ENCODE measurements around the gene SF1.

SF1 gene

DNA sequence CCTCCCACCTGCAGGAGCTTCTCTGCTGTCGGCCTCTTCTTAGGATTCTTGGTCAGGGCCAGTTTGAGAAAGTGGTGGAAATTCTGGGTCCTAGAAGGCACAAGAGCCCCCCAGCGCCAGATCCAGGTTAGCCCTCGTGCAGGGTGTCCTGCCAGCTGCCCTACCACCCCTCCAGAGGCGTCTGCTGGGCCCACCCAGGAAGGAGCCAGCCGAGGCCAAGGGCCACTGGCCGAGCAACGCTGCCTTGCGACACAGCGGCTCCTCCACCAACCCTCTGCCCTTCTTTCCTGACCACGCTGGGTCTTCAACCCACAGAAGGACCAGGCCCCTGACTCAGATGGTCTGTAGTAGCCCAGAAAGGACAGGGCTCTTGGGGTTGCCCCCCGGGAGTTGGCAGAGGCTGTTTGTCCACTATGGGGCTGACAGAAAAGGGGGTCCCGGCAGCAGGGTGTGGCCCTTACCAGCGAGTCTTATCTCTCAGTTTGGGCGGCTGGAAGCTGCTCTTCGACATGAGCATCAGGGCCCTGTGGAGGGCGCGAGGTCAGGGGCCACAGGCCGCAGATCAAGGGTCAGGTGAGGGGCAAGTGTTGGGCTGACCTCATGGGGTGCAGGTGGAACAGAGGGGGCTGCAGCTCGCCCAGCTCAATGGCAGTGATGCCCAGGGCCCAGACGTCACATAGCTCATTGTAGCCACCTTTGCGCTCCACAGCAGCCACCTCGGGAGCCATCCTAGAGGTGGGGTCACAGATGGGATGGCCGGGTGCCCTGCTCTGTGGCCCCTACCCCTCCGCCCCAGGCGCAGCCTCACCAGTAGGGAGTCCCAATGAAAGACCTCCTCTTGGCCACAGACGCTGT is 22.2 kb upstream of the SF1 start:
- Histone ChIP-seq H3K9me3 (ENCODE audit: insufficient read depth, low read depth, low read length) (no peaks in the 10 kb centered on the region), H3K4me1 (ENCODE audit: insufficient read depth, low read length) (peaks cover 5% of the 10 kb centered on the region; the same call in 1 of the 2 replicates), H3K27me3 (ENCODE audit: insufficient read depth, low read length) (no peaks in the 10 kb centered on the region), H3K9ac (ENCODE audit: low read depth, low read length) (no peak overlapping the region), H3K4me3 (ENCODE audit: low read length) (no peak overlapping the region), H3K36me3 (ENCODE audit: insufficient read depth, low read length) (peaks cover 13% of the 10 kb centered on the region; the same call in 1 of the 2 replicates), H3K27ac (ENCODE audit: low read depth, low read length) (no peak overlapping the region)
- WGBS = 93% methylated on average over 26 of the region's 26 CpGs

DNA sequence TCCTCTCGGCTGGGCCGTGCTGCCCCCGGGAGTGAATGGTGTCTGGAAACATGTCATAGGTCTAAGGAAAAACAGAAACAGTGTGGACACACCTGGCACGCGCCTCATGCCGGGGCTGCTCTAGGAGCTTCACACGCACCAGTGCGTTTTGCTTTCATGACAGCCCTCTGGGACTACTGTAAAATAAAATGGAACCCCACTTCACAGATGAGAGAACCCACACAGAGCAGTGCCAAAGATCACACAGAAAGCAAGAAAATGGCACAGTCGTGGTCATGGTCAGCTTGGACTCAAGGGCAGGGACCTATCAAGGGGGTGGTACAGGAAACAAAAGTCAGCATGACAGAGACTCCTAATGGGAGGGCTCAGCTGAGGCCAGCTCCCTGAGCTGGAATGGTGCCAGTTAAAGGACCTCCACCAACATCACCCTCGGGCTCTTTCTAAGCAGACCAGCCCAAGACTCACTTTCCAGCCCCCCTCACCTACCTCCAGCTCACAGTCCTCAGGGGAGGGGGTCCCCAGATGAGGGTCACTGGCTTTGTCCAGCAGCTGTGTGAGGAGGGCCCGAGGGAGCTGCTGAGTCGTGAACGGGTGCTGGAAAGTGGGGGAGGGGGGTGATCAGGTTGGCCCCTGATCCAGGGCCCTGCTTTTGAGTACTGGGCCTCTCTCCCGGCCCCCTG is 21.4 kb upstream of the SF1 start:
- 92% methylated on average over 14 of the region's 14 CpGs for WGBS
- Histone ChIP-seq H3K9me3 (ENCODE audit: insufficient read depth, low read depth, low read length) (no peaks in the 10 kb centered on the region), H3K36me3 (ENCODE audit: insufficient read depth, low read length) (peaks cover 7% of the 10 kb centered on the region; the same call in 1 of the 2 replicates), H3K27me3 (ENCODE audit: insufficient read depth, low read length) (no peaks in the 10 kb centered on the region), H3K4me3 (ENCODE audit: low read length) (no peak overlapping the region), H3K4me1 (ENCODE audit: insufficient read depth, low read length) (peaks cover 5% of the 10 kb centered on the region; the same call in 1 of the 2 replicates), H3K9ac (ENCODE audit: low read depth, low read length) (no peak overlapping the region), H3K27ac (ENCODE audit: low read depth, low read length) (no peak overlapping the region)

DNA sequence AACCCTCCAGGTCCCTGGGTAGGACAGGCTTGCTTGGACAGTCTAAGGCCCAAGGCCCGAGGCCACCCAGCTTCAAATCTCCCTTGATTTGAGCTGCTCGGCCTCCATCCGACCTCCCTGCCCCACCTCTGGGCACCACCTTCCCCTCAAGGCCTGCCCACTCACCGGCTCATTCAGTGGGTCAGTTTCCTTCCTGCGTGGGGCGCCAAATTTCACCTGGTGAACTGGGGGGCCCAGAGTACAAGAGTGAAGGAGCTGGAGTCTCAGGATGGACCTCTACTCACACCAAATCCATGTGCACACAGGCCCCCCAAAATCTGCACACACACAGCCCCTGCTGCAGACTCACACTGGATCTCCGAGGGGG is 20.9 kb upstream of the SF1 start:
- Histone ChIP-seq H3K27me3 (ENCODE audit: insufficient read depth, low read length) (no peaks in the 10 kb centered on the region), H3K4me1 (ENCODE audit: insufficient read depth, low read length) (peaks cover 4% of the 10 kb centered on the region; the same call in 1 of the 2 replicates), H3K9me3 (ENCODE audit: insufficient read depth, low read depth, low read length) (no peaks in the 10 kb centered on the region), H3K27ac (ENCODE audit: low read depth, low read length) (no peak overlapping the region), H3K9ac (ENCODE audit: low read depth, low read length) (no peak overlapping the region), H3K4me3 (ENCODE audit: low read length) (no peak overlapping the region), H3K36me3 (ENCODE audit: insufficient read depth, low read length) (0 out of 2 replicates have a peak, but pooled peaks cover 3% of the 10 kb centered on the region)
- WGBS = 91% methylated on average over 7 of the region's 7 CpGs

DNA sequence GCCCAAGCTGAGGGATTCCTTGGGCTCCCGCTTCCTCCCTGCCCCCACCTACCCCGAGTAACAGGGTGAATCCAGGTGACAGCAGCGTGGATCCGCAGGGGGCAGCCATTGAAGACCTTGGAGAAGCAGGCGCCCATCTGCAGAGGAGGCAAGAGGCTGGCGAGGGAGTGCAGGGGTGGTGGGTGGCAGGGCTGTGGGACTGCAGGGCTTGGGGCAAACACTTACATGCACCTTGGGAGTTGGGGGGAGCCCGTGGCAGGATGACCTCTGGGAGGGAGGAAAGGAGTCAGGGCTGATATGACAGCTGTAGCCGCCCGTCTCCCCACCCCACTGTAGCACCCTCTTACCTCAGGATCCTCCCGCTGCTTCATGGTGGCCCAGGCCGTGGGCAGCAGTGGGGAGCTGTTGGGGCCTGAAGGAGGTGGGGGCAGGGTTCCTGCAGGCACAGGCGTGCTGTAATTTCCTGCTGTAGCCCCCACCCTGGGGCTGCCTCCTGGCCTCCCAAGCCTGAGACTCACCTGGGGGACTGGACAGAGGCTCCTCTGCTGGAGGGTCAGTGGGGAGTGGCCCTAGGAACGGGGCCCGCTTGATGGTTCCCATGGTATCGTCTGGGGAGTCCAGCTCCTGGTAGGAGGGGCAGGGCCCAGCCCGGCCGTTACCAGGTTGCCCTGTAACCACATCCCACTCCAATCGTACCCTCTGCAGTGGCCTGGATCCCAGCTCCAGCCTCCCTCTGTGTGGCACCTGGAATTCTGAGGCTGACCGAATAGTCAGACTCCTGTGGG is 18.6 kb upstream of the SF1 start:
- Histone ChIP-seq H3K4me1 (ENCODE audit: insufficient read depth, low read length) (no peaks in the 10 kb centered on the region), H3K27ac (ENCODE audit: low read depth, low read length) (no peak overlapping the region), H3K4me3 (ENCODE audit: low read length) (no peak overlapping the region), H3K36me3 (ENCODE audit: insufficient read depth, low read length) (0 out of 2 replicates have a peak, but pooled peaks cover 3% of the 10 kb centered on the region), H3K9me3 (ENCODE audit: insufficient read depth, low read depth, low read length) (no peaks in the 10 kb centered on the region), H3K27me3 (ENCODE audit: insufficient read depth, low read length) (no peaks in the 10 kb centered on the region), H3K9ac (ENCODE audit: low read depth, low read length) (no peak overlapping the region)
- WGBS = 94% methylated on average over 17 of the region's 19 CpGs

DNA sequence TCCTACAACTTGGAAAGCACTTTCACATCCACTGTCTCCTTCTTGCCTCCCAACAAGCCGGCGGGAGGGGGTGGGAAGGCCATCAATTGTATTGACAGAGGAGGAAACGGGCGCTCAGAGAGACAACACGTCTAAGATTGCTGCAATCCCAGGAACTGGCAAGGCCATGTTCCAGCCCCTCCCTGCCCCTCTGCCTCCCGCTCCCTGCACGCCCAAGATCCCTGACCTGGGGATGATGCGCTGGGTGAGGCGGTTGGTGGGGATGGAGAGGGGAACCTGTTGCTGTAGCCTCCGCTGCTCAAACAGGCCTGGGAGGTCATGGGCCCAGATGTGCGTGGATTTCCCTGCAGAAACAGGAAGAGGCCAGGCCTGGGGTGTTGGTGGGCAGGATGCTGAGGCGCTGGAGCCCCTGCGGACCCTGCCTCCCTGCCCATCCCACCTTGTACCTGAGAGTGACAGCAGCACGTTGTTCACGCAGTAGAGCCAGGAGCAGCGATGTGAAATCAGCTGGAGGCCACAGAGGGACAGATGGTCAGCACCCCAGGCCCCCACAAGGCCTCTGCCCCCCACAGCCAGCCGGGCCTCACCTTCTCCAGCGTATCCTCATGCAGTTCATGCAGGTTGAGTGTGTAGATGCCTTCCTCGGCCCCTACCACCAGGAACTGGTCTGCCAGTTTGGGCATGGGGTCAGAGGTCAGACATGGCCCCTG is 17.9 kb upstream of the SF1 start:
- Histone ChIP-seq H3K4me3 (ENCODE audit: low read length) (no peak overlapping the region), H3K27ac (ENCODE audit: low read depth, low read length) (no peak overlapping the region), H3K9me3 (ENCODE audit: insufficient read depth, low read depth, low read length) (no peaks in the 10 kb centered on the region), H3K27me3 (ENCODE audit: insufficient read depth, low read length) (no peaks in the 10 kb centered on the region), H3K9ac (ENCODE audit: low read depth, low read length) (no peak overlapping the region), H3K36me3 (ENCODE audit: insufficient read depth, low read length) (0 out of 2 replicates have a peak, but pooled peaks cover 3% of the 10 kb centered on the region), H3K4me1 (ENCODE audit: insufficient read depth, low read length) (no peaks in the 10 kb centered on the region)
- WGBS = 94% methylated on average over 19 of the region's 19 CpGs

DNA sequence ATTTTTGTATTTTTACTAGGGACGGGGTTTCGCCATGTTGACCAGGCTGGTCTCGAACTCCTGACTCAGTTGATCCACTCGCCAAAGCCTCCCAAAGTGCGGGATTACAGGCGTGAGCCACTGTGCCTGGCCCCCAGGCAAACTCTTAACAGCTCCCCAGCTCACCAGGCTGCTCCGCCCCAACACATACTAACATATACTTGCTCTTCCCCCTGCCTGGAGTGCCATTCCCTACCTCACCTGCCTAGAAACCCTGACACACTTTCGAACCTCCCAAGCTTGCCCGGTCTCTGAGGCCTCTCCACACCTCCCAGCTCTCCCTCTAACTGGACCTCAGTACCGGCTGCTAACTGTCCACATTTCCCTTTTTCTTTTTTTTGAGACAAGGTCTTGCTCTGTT is 16.2 kb upstream of the SF1 start:
- H3K9ac ChIP-seq (ENCODE audit: low read depth, low read length) = no peak overlapping the region
- 92% methylated on average over 10 of the region's 10 CpGs for WGBS
- no peaks in the 10 kb centered on the region for H3K9me3 ChIP-seq (ENCODE audit: insufficient read depth, low read depth, low read length)
- no peak overlapping the region for H3K4me3 ChIP-seq (ENCODE audit: low read length)
- H3K27me3 ChIP-seq (ENCODE audit: insufficient read depth, low read length) = no peaks in the 10 kb centered on the region
- no peaks in the 10 kb centered on the region for H3K4me1 ChIP-seq (ENCODE audit: insufficient read depth, low read length)
- H3K36me3 ChIP-seq (ENCODE audit: insufficient read depth, low read length) = peaks cover 4% of the 10 kb centered on the region; the same call in 1 of the 2 replicates
- H3K27ac ChIP-seq (ENCODE audit: low read depth, low read length) = no peak overlapping the region

DNA sequence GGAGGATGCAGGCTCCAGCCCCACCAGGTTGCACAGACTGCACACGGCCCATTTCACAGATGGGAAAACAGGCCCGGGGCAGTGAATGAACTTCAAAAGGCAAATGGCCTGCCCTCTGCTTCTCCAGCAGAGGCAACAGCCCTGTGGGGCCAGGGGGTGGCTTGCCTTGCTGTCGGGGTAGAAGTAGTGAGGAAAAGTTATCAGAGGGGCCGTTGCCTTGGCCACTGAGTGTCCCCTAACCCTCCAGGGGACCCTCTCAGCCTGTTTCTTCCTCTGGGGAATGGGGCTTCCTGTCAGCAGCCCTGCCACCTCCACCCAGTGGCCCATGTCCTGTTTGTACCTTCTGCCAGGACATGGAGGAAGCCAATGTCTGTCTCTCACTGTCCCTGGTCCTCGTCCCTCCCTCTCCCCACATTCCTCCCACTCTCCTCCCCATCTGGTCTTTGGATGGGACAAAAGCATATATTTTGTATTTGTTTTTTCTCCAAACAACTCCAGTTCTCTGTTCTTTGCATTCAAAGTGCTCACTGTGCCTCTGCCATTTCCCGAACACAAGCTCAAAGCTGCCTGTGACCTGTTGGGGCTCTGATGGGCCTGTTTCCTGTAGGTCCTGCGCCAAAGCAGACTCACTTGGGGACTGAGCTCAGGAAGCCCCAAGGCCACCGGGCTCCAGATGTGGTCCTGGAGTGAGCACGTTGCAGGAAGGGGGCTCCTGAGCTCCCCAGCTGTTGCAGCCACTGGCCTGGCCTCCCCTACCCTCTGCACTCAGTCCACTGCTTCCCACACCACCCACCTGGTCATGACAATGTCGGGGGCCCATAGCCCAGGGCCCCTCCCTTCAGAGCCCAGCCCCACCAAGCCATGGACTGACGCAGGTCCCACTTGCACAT is 15.2 kb upstream of the SF1 start:
- H3K9me3 ChIP-seq (ENCODE audit: insufficient read depth, low read depth, low read length) = no peaks in the 10 kb centered on the region
- H3K27ac ChIP-seq (ENCODE audit: low read depth, low read length) = no peak overlapping the region
- 94% methylated on average over 10 of the region's 11 CpGs for WGBS
- H3K4me1 ChIP-seq (ENCODE audit: insufficient read depth, low read length) = no peaks in the 10 kb centered on the region
- no peak overlapping the region for H3K4me3 ChIP-seq (ENCODE audit: low read length)
- H3K36me3 ChIP-seq (ENCODE audit: insufficient read depth, low read length) = peaks cover 10% of the 10 kb centered on the region; the same call in 1 of the 2 replicates
- H3K9ac ChIP-seq (ENCODE audit: low read depth, low read length) = no peak overlapping the region
- H3K27me3 ChIP-seq (ENCODE audit: insufficient read depth, low read length) = no peaks in the 10 kb centered on the region

DNA sequence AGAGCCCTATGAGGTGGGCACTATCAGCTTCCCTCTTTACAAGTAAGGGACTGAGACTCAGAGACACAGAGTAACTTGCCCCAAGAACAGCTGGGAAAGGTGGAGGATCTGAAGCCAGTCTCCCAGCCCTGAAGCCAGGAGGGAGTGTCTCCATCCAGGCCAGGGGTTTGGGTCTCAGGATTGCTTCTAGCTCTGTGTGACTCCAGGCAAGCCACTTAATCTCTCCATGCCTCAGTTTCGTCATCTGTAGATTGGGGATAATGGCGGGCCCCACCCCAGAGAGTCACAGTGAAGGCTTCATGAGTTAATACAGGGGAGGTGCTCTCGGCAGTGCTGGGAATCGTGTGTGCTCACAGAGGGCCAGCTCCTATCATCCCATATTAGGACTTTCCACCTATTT is 14.1 kb upstream of the SF1 start:
- peaks cover 10% of the 10 kb centered on the region; the same call in 1 of the 2 replicates for H3K36me3 ChIP-seq (ENCODE audit: insufficient read depth, low read length)

DNA sequence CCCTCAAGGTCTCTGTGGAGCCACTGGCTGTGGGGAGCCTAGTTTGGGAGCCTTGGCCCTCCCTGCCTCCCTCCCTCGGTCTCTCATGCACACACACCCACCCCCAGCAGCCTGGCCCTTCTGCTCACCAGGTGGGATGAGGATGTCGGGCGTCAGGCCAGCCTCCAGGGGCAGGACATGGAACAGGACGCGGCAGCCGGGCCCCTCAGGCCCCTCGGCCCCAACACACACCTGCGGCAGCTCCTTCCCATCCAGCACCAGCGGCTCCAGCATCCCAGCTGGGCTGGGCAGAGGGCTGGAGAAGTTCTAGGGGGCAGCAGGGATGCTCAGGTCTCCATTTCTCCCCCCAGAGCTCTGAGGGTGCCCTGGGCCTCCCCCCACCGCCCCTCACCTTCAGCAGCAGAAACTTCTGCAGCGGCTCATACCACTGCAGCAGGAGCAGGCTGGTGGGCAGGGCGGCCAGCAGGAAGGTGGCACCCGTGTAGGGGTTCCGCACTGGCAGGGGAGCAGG is 13.5 kb upstream of the SF1 start:
- 96% methylated on average over 14 of the region's 14 CpGs for WGBS
- Histone ChIP-seq H3K4me1 (ENCODE audit: insufficient read depth, low read length) (no peaks in the 10 kb centered on the region), H3K4me3 (ENCODE audit: low read length) (no peak overlapping the region), H3K9me3 (ENCODE audit: insufficient read depth, low read depth, low read length) (no peaks in the 10 kb centered on the region), H3K9ac (ENCODE audit: low read depth, low read length) (no peak overlapping the region), H3K36me3 (ENCODE audit: insufficient read depth, low read length) (peaks cover 6% of the 10 kb centered on the region; the same call in 1 of the 2 replicates), H3K27ac (ENCODE audit: low read depth, low read length) (no peak overlapping the region), H3K27me3 (ENCODE audit: insufficient read depth, low read length) (no peaks in the 10 kb centered on the region)

More for the DNA sequence above, 14.1 kb upstream of the SF1 start:
- Histone ChIP-seq H3K9me3 (ENCODE audit: insufficient read depth, low read depth, low read length) (no peaks in the 10 kb centered on the region), H3K27me3 (ENCODE audit: insufficient read depth, low read length) (no peaks in the 10 kb centered on the region), H3K4me3 (ENCODE audit: low read length) (no peak overlapping the region), H3K9ac (ENCODE audit: low read depth, low read length) (no peak overlapping the region), H3K4me1 (ENCODE audit: insufficient read depth, low read length) (no peaks in the 10 kb centered on the region), H3K27ac (ENCODE audit: low read depth, low read length) (no peak overlapping the region)
- 92% methylated on average over 4 of the region's 4 CpGs for WGBS

Data from HUES64 (cell line).